Skin of body (tissue), 2 donors: ENCODE results near the gene MACF1. TPM values are rescaled to one million over a fixed set of nuclear protein-coding genes. Genes with fewer than 3 reads are reported as not detected.
"Not testable (repeated sequence)": the region's sequence is repeated elsewhere in the genome, so short reads cannot be mapped to it uniquely, and the experiment has no call there.

ENCODE experiments used
- DNase-seq: peaks from one replicate; lab custom pipeline; 2025; lab: John Stamatoyannopoulos, UW
- total RNA-seq: library from RNA; depleted of rRNA; stranded (reverse); fragments of >200 nt; gene quantifications from one replicate; pipeline ENCODE4 v1.2.3, GENCODE V29; 2014

MACF1 gene
- total RNA-seq, 1 donor from 2014 or later: 402 TPM

- no peak for DNase-seq
Measured at GRCh38 chr1:39178541-39179431, 25.7 kb upstream of the MACF1 start.

- no peak for DNase-seq
Measured at GRCh38 chr1:39181311-39181710, 23.2 kb upstream of the MACF1 start.

DNA sequence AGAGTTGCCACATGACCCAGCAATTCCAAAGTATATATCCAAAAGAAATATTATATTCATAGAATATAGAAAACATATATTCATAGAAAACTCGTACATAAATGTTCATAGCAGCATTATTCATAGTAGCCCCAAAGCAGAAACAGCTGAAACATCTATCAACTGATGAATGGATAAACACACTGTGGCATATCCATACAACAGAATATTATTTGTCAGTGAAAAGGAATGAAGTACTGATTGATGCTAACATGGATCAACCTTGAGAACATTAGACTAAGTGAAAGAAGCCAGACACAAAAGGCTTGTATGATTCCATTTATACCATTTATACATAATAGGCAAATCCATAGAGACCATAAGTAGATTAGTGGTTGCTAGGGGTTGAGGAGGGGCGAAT, 21.7 kb upstream of the MACF1 start:
- DNase-seq: no peak

GRCh38 chr1:39183503-39184353, 20.8 kb upstream of the MACF1 start:
- DNase-seq: peak; percentile 61

GRCh38 chr1:39184354-39184818, 20.1 kb upstream of the MACF1 start:
- DNase-seq: no peak

GRCh38 chr1:39187275-39188046, 17.0 kb upstream of the MACF1 start:
- no peak for DNase-seq

DNA sequence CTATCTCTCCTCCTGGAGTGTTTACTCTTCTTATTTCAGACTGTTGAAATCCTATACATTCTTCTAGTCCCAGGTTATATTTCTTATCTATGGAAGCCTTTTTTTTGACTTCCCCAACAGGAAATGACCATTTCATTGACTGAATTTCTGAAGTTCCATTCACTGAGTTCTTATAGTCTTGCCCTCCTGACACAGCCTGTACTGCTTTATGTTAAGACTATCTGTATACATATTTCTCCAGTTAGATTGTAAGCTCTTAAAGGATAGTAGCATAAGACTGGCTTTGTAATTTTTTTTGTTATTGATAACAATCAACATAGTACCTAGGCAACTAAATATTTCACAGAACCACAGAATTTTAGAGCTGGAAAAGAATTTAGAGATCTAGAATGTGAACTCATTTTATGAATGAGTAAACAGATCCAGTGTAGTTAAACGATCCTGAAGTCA, 14.9 kb upstream of the MACF1 start:
- no peak for DNase-seq

- no peak for DNase-seq
Measured at GRCh38 chr1:39190096-39190495, 14.4 kb upstream of the MACF1 start.

- DNase-seq: no peak
Measured at GRCh38 chr1:39194398-39195051, 10.0 kb upstream of the MACF1 start.

DNA sequence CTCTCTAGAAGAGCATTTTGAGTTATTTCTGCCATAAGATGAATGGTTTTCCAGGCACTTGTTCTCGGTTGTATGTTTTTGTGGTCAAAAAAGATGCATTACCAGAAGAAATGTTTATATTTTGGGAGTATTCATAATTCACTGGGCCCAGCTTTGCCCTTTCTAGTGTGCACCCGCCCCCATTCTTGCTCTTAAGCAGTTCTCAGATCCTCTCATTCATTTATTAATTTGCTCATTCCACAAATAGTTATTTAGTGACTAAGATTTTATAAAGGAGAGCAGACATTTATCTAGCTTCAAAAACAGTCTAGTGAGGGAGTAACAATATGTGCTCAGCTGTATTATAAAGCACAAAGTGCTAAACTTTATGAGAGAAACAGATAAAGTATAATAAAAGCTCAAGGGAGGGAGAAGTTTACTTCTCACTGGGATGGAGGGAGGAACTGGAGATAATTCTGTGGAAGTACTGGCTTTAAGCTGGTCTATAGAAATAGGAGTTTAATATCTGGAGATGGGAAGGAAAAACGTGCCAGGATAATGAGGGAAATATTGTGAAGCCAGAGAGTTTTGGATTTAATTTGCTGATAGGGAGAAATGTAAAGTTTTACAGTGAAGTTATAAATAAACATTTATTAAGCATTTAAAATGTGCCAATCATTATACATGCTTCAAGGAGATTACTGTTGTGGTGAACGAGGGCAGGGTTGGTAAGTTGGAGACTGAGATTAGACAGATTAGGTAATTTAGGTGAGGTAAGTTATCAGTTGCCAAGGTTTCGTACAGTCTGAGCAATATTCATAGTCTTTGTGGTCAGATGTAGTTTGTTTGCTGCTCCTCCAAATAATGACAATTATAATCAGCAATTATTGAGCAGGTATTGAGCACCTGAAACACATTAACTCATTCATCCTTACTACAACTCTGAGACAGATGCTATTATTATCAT, 9.1 kb upstream of the MACF1 start:
- DNase-seq: no peak

GRCh38 chr1:39196244-39197215, 8.0 kb upstream of the MACF1 start:
- peak; percentile 13 for DNase-seq

- DNase-seq: no peak
Measured at GRCh38 chr1:39199593-39199992, 4.9 kb upstream of the MACF1 start.

GRCh38 chr1:39205102-39205780, 746 bp downstream of the MACF1 start:
- no peak for DNase-seq

GRCh38 chr1:39205781-39206464, 1.4 kb downstream of the MACF1 start:
- no peak for DNase-seq

DNA sequence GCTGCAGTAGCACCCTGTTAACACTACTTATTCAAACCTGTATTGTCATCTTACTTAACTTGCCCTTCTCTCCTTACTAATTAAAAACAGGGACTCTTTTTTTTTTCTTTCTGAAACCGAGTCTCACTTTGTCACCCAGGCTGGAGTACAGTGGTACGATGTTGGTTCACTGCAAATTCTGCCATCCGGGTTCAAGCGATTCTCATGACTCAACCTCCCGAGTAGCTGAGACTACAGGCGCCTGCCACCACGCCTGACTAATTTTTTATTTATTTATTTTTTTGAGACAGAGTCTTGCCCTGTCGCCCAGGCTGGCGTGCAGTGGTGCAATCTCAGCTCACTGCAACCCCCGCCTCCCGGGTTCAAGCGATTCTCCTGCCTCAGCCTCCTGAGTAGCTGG, 3.9 kb downstream of the MACF1 start:
- not testable (repeated sequence) for DNase-seq

DNA sequence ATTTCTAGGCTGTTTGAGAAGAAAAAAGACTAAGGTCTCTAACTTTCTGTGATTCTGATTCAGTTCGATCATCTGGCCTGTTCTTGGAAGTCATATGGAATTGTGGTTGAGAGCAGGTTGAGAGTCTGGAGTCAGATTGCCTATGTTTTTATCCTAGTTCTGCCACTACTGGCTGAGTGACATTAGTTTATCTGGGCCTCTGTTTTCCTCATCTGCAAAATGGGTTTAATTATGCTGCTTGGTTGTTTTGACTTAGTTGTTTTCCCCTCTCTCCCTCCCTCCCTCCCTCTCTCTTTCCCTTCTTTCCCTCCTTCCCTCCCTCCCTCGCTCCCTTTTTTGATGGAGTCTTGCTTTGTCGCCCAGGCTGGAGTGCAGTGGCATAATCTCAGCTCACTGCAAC, 6.2 kb downstream of the MACF1 start:
- no peak for DNase-seq

DNA sequence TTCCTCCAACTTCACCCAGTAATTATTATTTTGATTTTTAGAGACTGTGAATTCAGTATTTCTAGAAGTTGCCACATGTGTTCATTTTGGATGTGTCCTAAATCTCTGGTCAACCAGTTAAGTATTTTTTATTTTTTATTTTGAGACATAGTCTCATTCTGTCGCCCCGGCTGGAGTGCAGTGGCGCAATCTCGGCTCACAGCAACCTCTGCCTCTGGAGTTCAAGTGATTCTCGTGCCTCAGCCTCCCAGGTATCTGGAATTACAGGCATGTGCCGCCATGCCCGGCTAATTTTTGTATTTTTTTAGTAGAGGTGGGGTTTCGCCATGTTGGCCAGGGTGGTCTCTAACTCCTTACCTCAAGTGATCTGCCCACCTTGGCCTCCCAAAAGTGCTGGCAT, 8.0 kb downstream of the MACF1 start:
- no peak for DNase-seq
